Measurements from ENCODE around the gene KIF16B. TPM values are rescaled to one million over a fixed set of nuclear protein-coding genes. Genes with fewer than 3 reads are reported as not detected.
"Not testable (repeated sequence)": the region's sequence is repeated elsewhere in the genome, so short reads cannot be mapped to it uniquely, and the experiment has no call there.

The KIF16B gene
- total RNA-seq, 1 experiment from 2014 or later = 6.1 TPM

DNA sequence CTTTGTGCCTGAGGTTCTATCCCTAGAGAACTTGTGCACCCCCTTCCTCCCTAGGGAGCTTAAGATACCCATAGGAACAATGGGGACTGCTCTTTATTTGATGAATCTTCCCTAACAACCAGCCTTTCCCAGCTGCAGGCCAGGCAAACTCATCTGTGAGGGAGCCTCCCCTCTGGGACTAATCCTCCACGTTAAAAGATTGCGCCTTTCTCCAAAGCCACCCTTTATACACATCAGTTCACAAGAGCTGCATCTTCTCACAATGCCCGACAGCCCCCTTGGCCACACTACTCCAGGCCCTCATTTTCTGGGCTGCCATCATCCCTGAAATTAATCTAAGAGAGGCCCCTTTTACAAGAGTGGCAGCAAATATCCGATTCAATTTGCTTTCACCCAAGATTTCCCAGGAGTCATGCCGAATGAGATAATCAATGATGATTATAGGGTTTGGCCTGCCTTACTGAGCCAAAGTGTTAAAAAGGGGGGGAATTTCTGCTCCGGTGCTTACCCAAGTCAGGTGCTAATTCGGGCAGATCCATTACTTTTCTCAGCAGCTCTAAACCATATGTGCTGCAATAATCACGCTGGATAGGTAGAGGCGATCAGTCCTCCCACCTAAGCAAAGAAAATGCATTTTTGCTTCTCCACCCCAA is 336.5 kb downstream of the KIF16B start:
- Histone ChIP-seq H3K4me2 (ENCODE audit: low read depth, low read length, poor library complexity, severe bottlenecking) (no peak overlapping the region), H3K27me3 (ENCODE audit: low read length) (no peaks in the 10 kb centered on the region; the same call in 1 of the 2 replicates), H3K36me3 (ENCODE audit: insufficient read depth, low read length) (no peaks in the 10 kb centered on the region), H2AFZ (ENCODE audit: low read length) (no peak overlapping the region), H3K9me2 (replicated peaks; ENCODE audit: insufficient read depth, low read length) (no peaks in the 10 kb centered on the region), H4K20me1 (ENCODE audit: insufficient read depth, low read depth, low read length) (no peaks in the 10 kb centered on the region), H3K9me3 (ENCODE audit: low read length) (no peaks in the 10 kb centered on the region), H3K4me3 (ENCODE audit: low read length) (no peak overlapping the region), H3K27ac (ENCODE audit: low read length) (no peak overlapping the region), H3K4me1 (ENCODE audit: low read length) (no peaks in the 10 kb centered on the region; the same call in 1 of the 2 replicates), H3K9ac (ENCODE audit: low read length) (no peak overlapping the region), H3K79me2 (ENCODE audit: low read length) (no peaks in the 10 kb centered on the region)
- no peak for DNase-seq

DNA sequence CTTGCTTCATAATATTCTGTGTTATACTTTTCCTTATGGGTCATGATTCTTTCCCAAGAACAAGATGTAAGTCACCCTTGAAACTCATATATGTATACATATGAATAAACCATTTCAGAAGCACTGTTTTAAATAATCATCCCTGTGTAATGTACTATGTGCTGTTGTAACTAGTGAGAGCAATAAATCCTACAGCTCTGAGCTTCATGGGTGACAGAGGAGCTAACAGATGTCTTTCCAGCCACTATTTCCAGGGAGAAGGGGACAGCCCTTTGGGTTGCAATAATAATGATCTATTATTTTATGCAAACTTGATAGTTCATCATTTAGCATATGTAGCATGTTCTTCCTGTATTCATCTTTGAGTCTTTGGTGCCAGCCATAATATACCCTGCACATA is 342.8 kb downstream of the KIF16B start:
- H3K79me2 ChIP-seq (ENCODE audit: low read length) = no peaks in the 10 kb centered on the region
- H3K4me3 ChIP-seq (ENCODE audit: low read length) = no peak overlapping the region
- no peak overlapping the region for H2AFZ ChIP-seq (ENCODE audit: low read length)
- no peaks in the 10 kb centered on the region for H3K9me2 ChIP-seq (replicated peaks; ENCODE audit: insufficient read depth, low read length)
- H3K4me1 ChIP-seq (ENCODE audit: low read length) = no peaks in the 10 kb centered on the region; the same call in 1 of the 2 replicates
- no peaks in the 10 kb centered on the region for H3K36me3 ChIP-seq (ENCODE audit: insufficient read depth, low read length)
- H3K27me3 ChIP-seq (ENCODE audit: low read length) = no peaks in the 10 kb centered on the region; the same call in 1 of the 2 replicates
- no peak overlapping the region for H3K27ac ChIP-seq (ENCODE audit: low read length)
- no peak overlapping the region for H3K4me2 ChIP-seq (ENCODE audit: low read depth, low read length, poor library complexity, severe bottlenecking)
- DNase-seq = no peak
- H3K9me3 ChIP-seq (ENCODE audit: low read length) = no peaks in the 10 kb centered on the region
- H4K20me1 ChIP-seq (ENCODE audit: insufficient read depth, low read depth, low read length) = no peaks in the 10 kb centered on the region
- no peak overlapping the region for H3K9ac ChIP-seq (ENCODE audit: low read length)

DNA sequence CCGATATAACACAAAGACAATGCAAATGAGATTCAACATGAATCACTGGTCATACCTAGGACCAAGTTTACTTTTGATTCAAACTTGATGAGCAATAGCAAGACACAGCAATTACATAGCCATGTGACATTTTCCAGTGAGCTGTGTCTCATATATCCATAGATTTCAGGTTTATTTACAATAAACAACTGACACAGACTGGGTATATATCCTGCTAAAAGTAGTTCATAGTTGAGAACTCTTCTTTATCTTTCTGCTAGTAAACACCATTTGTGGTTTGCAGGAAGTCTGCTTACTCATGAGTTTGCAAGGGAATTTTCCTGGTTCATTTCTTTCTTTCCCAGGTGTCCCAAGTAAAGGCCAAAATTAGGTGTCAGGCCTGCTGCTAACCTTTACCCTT is 343.4 kb downstream of the KIF16B start:
- no peaks in the 10 kb centered on the region; the same call in 1 of the 2 replicates for H3K4me1 ChIP-seq (ENCODE audit: low read length)
- H3K27me3 ChIP-seq (ENCODE audit: low read length) = no peaks in the 10 kb centered on the region; the same call in 1 of the 2 replicates
- H3K4me2 ChIP-seq (ENCODE audit: low read depth, low read length, poor library complexity, severe bottlenecking) = no peak overlapping the region
- no peaks in the 10 kb centered on the region for H3K36me3 ChIP-seq (ENCODE audit: insufficient read depth, low read length)
- DNase-seq = no peak
- no peak overlapping the region for H3K4me3 ChIP-seq (ENCODE audit: low read length)
- H3K9ac ChIP-seq (ENCODE audit: low read length) = no peak overlapping the region
- H3K79me2 ChIP-seq (ENCODE audit: low read length) = no peaks in the 10 kb centered on the region
- no peak overlapping the region for H3K27ac ChIP-seq (ENCODE audit: low read length)
- no peaks in the 10 kb centered on the region for H4K20me1 ChIP-seq (ENCODE audit: insufficient read depth, low read depth, low read length)
- H2AFZ ChIP-seq (ENCODE audit: low read length) = no peak overlapping the region
- no peaks in the 10 kb centered on the region for H3K9me3 ChIP-seq (ENCODE audit: low read length)
- H3K9me2 ChIP-seq (replicated peaks; ENCODE audit: insufficient read depth, low read length) = no peaks in the 10 kb centered on the region

DNA sequence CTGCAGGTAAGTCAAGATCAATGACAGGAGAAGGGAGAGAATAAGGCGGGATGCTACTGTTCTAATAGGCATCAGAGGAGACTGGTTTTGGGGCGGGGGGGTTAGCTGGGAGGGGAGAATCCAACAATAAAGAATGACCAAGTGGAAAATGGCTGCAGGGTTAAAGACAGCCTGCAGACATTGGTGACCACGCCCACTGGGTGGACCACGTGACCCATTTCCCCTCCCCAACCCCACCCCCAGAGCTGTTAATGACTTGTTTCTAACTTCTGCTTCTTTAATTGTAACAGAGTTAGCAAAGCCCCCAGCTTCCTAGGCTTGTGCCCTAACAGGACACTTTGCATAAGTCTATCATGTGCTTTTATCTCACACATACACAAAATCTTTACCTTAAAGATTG is 344.5 kb downstream of the KIF16B start:
- no peak overlapping the region for H3K9ac ChIP-seq (ENCODE audit: low read length)
- no peaks in the 10 kb centered on the region for H3K79me2 ChIP-seq (ENCODE audit: low read length)
- H3K4me3 ChIP-seq (ENCODE audit: low read length) = no peak overlapping the region
- H2AFZ ChIP-seq (ENCODE audit: low read length) = no peak overlapping the region
- H3K27me3 ChIP-seq (ENCODE audit: low read length) = no peaks in the 10 kb centered on the region; the same call in 1 of the 2 replicates
- H3K4me2 ChIP-seq (ENCODE audit: low read depth, low read length, poor library complexity, severe bottlenecking) = no peak overlapping the region
- no peaks in the 10 kb centered on the region for H4K20me1 ChIP-seq (ENCODE audit: insufficient read depth, low read depth, low read length)
- no peaks in the 10 kb centered on the region; the same call in 1 of the 2 replicates for H3K4me1 ChIP-seq (ENCODE audit: low read length)
- H3K36me3 ChIP-seq (ENCODE audit: insufficient read depth, low read length) = no peaks in the 10 kb centered on the region
- H3K27ac ChIP-seq (ENCODE audit: low read length) = no peak overlapping the region
- no peaks in the 10 kb centered on the region for H3K9me3 ChIP-seq (ENCODE audit: low read length)
- no peaks in the 10 kb centered on the region for H3K9me2 ChIP-seq (replicated peaks; ENCODE audit: insufficient read depth, low read length)
- DNase-seq = peak; percentile 57

DNA sequence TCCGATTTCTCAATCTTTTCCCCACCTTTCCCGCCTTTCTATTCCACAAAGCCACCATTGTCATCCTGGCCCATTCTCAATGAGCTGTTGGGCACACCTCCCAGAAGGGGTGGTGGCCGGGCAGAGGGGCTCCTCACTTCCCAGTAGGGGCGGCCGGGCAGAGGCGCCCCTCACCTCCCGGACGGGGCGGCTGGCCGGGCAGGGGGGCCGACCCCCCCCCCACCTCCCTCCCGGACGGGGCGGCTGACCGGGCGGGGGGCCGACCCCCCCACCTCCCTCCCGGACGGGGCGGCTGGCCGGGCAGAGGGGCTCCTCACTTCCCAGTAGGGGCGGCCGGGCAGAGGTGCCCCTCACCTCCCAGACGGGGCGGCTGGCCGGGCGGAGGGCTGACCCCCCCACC is 346.3 kb downstream of the KIF16B start:
- not testable (repeated sequence) for H3K27me3 ChIP-seq (ENCODE audit: low read length); H3K27ac ChIP-seq (ENCODE audit: low read length); H3K4me3 ChIP-seq (ENCODE audit: low read length); H4K20me1 ChIP-seq (ENCODE audit: insufficient read depth, low read depth, low read length); H3K79me2 ChIP-seq (ENCODE audit: low read length); H3K36me3 ChIP-seq (ENCODE audit: insufficient read depth, low read length); H3K9me2 ChIP-seq (replicated peaks; ENCODE audit: insufficient read depth, low read length); H3K4me1 ChIP-seq (ENCODE audit: low read length); H3K4me2 ChIP-seq (ENCODE audit: low read depth, low read length, poor library complexity, severe bottlenecking); H2AFZ ChIP-seq (ENCODE audit: low read length); DNase-seq; H3K9me3 ChIP-seq (ENCODE audit: low read length); H3K9ac ChIP-seq (ENCODE audit: low read length)

DNA sequence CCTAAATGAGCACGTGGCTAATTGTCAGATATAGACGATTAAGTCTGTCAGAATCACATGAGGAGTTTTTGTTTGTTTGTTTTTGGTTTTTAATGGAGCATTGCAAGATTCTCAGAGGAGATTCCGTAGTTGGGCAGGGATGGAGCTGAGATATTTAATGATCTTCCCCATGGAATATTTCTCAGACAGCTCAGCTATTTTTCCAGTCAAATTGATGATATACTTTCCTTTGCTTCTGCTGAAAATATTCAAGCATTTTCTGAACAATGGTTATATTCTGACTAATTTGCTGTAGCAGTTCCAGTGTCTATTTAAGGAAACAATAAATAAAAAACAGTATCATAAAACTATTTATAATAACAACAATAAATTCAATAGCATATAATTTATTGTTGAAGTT is 348.4 kb downstream of the KIF16B start:
- no peaks in the 10 kb centered on the region for H3K79me2 ChIP-seq (ENCODE audit: low read length)
- no peaks in the 10 kb centered on the region for H4K20me1 ChIP-seq (ENCODE audit: insufficient read depth, low read depth, low read length)
- H3K4me2 ChIP-seq (ENCODE audit: low read depth, low read length, poor library complexity, severe bottlenecking) = no peak overlapping the region
- H3K27me3 ChIP-seq (ENCODE audit: low read length) = 0 out of 2 replicates have a peak, but pooled peaks cover 3% of the 10 kb centered on the region
- no peaks in the 10 kb centered on the region; the same call in 1 of the 2 replicates for H3K4me1 ChIP-seq (ENCODE audit: low read length)
- no peak overlapping the region for H2AFZ ChIP-seq (ENCODE audit: low read length)
- H3K9me2 ChIP-seq (replicated peaks; ENCODE audit: insufficient read depth, low read length) = no peaks in the 10 kb centered on the region
- H3K27ac ChIP-seq (ENCODE audit: low read length) = no peak overlapping the region
- no peak overlapping the region for H3K4me3 ChIP-seq (ENCODE audit: low read length)
- DNase-seq = no peak
- H3K9me3 ChIP-seq (ENCODE audit: low read length) = no peaks in the 10 kb centered on the region
- H3K36me3 ChIP-seq (ENCODE audit: insufficient read depth, low read length) = no peaks in the 10 kb centered on the region
- H3K9ac ChIP-seq (ENCODE audit: low read length) = no peak overlapping the region

DNA sequence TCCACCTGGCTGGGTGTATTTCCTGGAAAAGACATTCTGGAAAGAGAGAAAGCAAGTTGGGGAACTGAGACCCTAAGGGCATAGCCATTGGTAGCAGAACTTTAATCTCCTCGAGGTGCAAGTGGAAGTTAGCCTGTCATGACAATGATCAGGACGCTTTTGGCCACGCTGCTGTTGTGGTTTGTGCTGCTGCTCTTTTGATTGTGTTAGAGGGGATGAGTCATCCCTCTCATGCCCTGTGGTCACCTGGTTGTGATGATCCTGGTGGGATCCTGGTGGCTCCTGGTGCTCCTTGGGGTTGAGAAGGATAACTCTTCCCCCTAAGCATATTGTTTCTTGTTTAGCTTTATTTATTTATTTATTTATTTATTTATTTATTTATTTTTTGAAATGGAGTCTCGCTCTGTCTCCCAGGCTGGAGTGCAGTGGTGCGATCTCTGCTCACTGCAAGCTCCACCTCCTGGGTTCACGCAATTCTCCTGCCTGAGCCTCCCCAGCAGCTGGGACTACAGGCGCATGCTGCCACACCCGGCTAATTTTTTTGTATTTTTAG is 350.3 kb downstream of the KIF16B start:
- Histone ChIP-seq H3K27ac (ENCODE audit: low read length) (no peak overlapping the region), H3K4me2 (ENCODE audit: low read depth, low read length, poor library complexity, severe bottlenecking) (no peak overlapping the region), H3K9me2 (replicated peaks; ENCODE audit: insufficient read depth, low read length) (no peaks in the 10 kb centered on the region), H2AFZ (ENCODE audit: low read length) (no peak overlapping the region), H3K79me2 (ENCODE audit: low read length) (no peaks in the 10 kb centered on the region), H3K9ac (ENCODE audit: low read length) (no peak overlapping the region), H3K9me3 (ENCODE audit: low read length) (no peaks in the 10 kb centered on the region), H3K4me1 (ENCODE audit: low read length) (no peaks in the 10 kb centered on the region), H3K36me3 (ENCODE audit: insufficient read depth, low read length) (no peaks in the 10 kb centered on the region), H4K20me1 (ENCODE audit: insufficient read depth, low read depth, low read length) (no peaks in the 10 kb centered on the region), H3K27me3 (ENCODE audit: low read length) (0 out of 2 replicates have a peak, but pooled peaks cover 3% of the 10 kb centered on the region), H3K4me3 (ENCODE audit: low read length) (no peak overlapping the region)
- DNase-seq = peak; percentile 4
